OCI-LY3 (cell line): Measurements from ENCODE around the gene KLHL35.

Experiments
- H2AFZ ChIP-seq: fragments of 200-600, 300-600 bp; shearing (Covaris generic); 2 replicates; pipeline ENCODE4 v1.6.0; 2014; ENCODE audit warnings: antibody characterized with exemption, low read depth, low read length
- H3K27ac ChIP-seq: fragments of 200-600, 300-600 bp; sonication (generic); 2 replicates; pipeline ENCODE4 v1.5.1; 2014; ENCODE audit warnings: mild to moderate bottlenecking, low read length, moderate library complexity, mixed read lengths
- H3K27me3 ChIP-seq: fragments of 200-600, 300-600 bp; sonication (generic); 2 replicates; pipeline ENCODE4 v1.6.1; 2014; ENCODE audit warnings: low read depth, low read length, mixed read lengths
- H3K36me3 ChIP-seq: fragments of 200-600, 300-600 bp; sonication (generic); replicated peaks from 2 replicates; pipeline ENCODE3; 2014; ENCODE audit warnings: low read depth, low read length, mixed read lengths
- H3K4me1 ChIP-seq: fragments of 300-600, 200-600 bp; sonication (generic); 2 replicates; pipeline ENCODE4 v1.6.1; 2014; ENCODE audit warnings: low read length, mixed read lengths
- H3K4me2 ChIP-seq: fragments of 200-600, 300-600 bp; sonication (generic); 2 replicates; pipeline ENCODE4 v1.6.1; 2014; ENCODE audit warnings: low read length, mixed read lengths
- H3K4me3 ChIP-seq: fragments of 300-600, 200-600 bp; sonication (generic); 2 replicates; pipeline ENCODE4 v1.5.1; 2014; ENCODE audit warnings: antibody characterized with exemption, mild to moderate bottlenecking, low read length, moderate library complexity
- H3K79me2 ChIP-seq: fragments of 300-600, 200-600 bp; shearing (Covaris generic); 2 replicates; pipeline ENCODE4 v1.6.1; 2014; ENCODE audit warnings: mild to moderate bottlenecking, low read length, mixed read lengths
- H3K9ac ChIP-seq: fragments of 300-600, 200-600 bp; shearing (Covaris generic); 2 replicates; pipeline ENCODE4 v1.6.0; 2014; ENCODE audit warnings: mild to moderate bottlenecking, low read length, moderate library complexity
- H3K9me3 ChIP-seq: fragments of 200-600, 300-600 bp; shearing (Covaris generic); 2 replicates; pipeline ENCODE4 v1.6.1; 2014; ENCODE audit warnings: low read length, mixed read lengths; ENCODE audit not compliant: insufficient read depth
- H4K20me1 ChIP-seq: fragments of 200-600, 300-600 bp; sonication (generic); 2 replicates; pipeline ENCODE4 v1.6.1; 2016; ENCODE audit warnings: low read length, mixed read lengths; ENCODE audit not compliant: insufficient read depth
- EZH2phosphoT487 ChIP-seq: fragments of 200-600 bp; shearing (Covaris generic); IDR thresholded peaks from 2 replicates; pipeline ENCODE4 v1.6.1; 2018; ENCODE audit warnings: antibody characterized with exemption, mixed run types, low read depth
- TF ChIP-seq, protein P1 (sequence below): fragments of 200-600, 300-600 bp; sonication (generic); IDR thresholded peaks from 2 replicates; pipeline ENCODE4 v1.5.1; 2014; ENCODE audit warnings: antibody characterized with exemption, low read length, low read depth

Gene KLHL35

DNA sequence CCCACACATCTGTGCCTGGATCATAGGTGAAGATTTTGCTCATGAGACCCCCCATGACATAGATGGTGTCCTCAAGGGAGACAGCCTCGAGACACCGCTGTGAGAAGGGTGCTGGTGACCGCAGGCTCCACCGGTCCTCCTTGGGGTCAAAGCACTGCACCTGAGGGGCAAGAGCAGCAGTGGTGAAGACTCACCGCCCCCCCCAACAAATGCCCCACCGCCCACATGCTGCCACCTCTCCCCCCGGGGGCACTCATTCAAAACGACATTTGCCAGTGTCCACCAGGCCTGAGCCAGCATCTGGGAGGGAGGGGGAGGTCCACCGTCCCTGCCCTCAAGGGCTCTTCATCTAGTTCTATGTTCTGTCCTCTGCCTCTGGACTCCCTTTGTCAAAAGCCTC lies 9.3 kb downstream of the KLHL35 start:
- Histone ChIP-seq H4K20me1 (no peaks in the 10 kb centered on the region), H3K79me2 (no peaks in the 10 kb centered on the region), H3K9me3 (no peaks in the 10 kb centered on the region), H2AFZ (no peak overlapping the region), H3K4me1 (0 out of 2 replicates have a peak, but pooled peaks cover 4% of the 10 kb centered on the region), H3K4me2 (no peak overlapping the region), H3K27ac (no peak overlapping the region), H3K36me3 (peaks cover 3% of the 10 kb centered on the region), H3K9ac (no peak overlapping the region), H3K27me3 (no peaks in the 10 kb centered on the region), H3K4me3 (no peak overlapping the region)
- TF ChIP-seq, protein P1, sequence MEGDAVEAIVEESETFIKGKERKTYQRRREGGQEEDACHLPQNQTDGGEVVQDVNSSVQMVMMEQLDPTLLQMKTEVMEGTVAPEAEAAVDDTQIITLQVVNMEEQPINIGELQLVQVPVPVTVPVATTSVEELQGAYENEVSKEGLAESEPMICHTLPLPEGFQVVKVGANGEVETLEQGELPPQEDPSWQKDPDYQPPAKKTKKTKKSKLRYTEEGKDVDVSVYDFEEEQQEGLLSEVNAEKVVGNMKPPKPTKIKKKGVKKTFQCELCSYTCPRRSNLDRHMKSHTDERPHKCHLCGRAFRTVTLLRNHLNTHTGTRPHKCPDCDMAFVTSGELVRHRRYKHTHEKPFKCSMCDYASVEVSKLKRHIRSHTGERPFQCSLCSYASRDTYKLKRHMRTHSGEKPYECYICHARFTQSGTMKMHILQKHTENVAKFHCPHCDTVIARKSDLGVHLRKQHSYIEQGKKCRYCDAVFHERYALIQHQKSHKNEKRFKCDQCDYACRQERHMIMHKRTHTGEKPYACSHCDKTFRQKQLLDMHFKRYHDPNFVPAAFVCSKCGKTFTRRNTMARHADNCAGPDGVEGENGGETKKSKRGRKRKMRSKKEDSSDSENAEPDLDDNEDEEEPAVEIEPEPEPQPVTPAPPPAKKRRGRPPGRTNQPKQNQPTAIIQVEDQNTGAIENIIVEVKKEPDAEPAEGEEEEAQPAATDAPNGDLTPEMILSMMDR: no peak
- no peak for TF ChIP-seq EZH2phosphoT487

DNA sequence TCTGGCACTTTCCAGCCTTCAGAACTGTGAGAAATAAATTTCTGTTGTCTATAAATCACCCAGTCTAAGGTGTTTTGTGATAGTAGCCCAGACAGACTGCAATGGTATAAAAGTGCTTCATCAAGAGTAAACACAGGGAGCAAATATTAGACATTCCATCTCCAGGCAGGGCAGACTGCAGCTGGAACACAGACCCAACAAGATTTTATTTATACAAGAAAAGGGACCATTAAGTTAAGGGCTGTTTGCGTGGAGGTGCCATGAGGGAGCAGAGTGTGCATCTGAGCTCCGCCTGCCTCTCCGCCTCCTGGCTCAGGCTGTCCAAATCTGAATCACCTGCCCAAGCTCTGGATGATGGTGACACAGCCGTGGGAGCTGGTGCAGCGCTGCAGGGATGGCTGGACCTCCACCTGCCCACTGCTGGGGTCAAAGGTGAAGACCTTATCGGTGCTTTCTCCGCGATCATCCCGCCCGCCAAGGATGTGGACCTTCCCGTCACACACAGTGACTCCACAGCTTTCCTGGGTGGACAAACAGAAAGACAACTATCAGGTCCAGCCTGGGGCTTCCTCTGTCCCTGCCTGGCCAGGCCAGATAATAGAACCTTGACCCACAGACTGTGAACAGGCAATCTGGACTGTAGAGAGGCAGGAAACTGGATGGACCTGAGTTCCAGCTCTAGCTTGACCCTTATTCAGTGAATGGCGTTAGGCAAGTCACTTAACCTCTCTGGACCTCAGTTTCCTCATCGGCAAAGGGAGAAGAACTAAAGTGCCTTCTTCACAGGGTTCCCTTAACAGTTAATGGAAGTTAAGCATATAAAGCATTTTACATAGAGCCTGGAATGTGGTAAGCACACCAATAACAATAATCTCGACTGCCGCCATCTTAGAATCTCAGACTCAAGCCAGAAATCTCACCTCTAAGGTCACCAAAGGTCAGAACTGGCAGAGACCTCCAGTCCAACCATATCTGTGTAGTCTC lies 10.5 kb downstream of the KLHL35 start:
- Histone ChIP-seq H3K4me1 (no peaks in the 10 kb centered on the region), H3K9me3 (no peaks in the 10 kb centered on the region), H2AFZ (no peak overlapping the region), H3K4me2 (no peak overlapping the region), H3K27me3 (no peaks in the 10 kb centered on the region), H4K20me1 (no peaks in the 10 kb centered on the region), H3K27ac (no peak overlapping the region), H3K79me2 (no peaks in the 10 kb centered on the region), H3K36me3 (peaks cover 3% of the 10 kb centered on the region), H3K9ac (no peak overlapping the region), H3K4me3 (no peak overlapping the region)
- no peak for TF ChIP-seq EZH2phosphoT487
- TF ChIP-seq, protein P1: no peak

DNA sequence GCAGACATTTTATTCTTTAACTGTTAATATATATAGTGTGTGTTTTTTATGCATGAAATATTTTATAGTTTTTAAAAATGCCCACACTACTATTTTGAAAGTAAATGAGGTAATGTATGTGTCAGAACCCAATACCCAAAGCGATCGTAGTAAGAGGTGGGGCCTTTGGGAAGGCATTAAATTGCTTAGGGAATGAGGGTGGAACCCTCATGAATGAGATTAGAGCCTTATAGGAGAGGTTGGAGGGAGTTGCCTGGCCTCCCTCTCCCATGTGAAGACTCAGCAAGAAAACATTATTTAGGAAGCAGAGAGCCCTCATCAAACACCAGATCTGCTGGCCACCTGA lies 11.1 kb downstream of the KLHL35 start:
- Histone ChIP-seq H3K36me3 (peaks cover 6% of the 10 kb centered on the region), H3K9me3 (no peaks in the 10 kb centered on the region), H3K27ac (no peak overlapping the region), H4K20me1 (no peaks in the 10 kb centered on the region), H3K4me1 (no peaks in the 10 kb centered on the region), H3K79me2 (no peaks in the 10 kb centered on the region), H3K27me3 (no peaks in the 10 kb centered on the region), H2AFZ (no peak overlapping the region), H3K9ac (no peak overlapping the region), H3K4me2 (no peak overlapping the region), H3K4me3 (no peak overlapping the region)
- TF ChIP-seq EZH2phosphoT487: no peak
- TF ChIP-seq, protein P1: no peak

DNA sequence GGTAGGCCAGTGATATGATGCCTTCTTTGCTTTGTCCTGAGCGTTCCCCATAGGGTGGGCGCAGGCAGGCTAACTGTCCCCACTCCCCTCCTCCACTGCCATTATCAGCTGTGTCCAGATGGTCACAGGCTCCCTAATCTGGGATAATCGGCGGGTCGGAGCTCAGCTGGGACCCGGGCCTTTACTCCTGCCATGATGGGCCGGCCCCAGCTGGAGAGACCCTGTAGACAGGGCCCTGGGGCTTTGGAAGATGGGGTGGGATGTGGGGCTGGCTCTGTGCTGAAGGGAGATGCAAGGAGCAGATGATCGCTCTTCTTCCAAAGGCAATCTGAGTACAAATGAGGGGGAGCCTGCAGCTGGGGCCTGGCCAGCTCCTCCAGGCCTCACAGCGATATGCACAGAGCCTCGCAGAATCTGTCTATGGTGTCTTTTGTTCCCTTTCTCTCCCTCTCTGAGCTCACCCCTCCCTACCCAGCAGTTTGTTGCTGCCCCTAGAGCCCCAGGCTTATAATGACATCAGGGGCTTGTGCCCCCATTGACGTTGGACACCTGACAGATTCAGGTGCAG lies 11.9 kb downstream of the KLHL35 start:
- Histone ChIP-seq H3K4me1 (no peaks in the 10 kb centered on the region), H3K9me3 (no peaks in the 10 kb centered on the region), H3K36me3 (peaks cover 9% of the 10 kb centered on the region), H3K4me2 (no peak overlapping the region), H2AFZ (no peak overlapping the region), H4K20me1 (no peaks in the 10 kb centered on the region), H3K27ac (no peak overlapping the region), H3K9ac (no peak overlapping the region), H3K27me3 (no peaks in the 10 kb centered on the region), H3K79me2 (no peaks in the 10 kb centered on the region), H3K4me3 (no peak overlapping the region)
- TF ChIP-seq EZH2phosphoT487: no peak
- TF ChIP-seq, protein P1: no peak
